Hematopoietic multipotent progenitor cell treated with erythropoietin and hydrocortisone succinate and interleukin-3 and kit ligand, for 4 days (in vitro differentiated cells): ENCODE data around the gene AFF3.
A peak's percentile ranks its signal among the peaks of the same experiment; 100 is the strongest.
"Not testable (repeated sequence)": the region's sequence is repeated elsewhere in the genome, so short reads cannot be mapped to it uniquely, and the experiment has no call there.

Experiments
- DNase-seq: peaks from one replicate; pipeline ENCODE4 v3.0.0-alpha.2; 2015

AFF3 gene

DNA sequence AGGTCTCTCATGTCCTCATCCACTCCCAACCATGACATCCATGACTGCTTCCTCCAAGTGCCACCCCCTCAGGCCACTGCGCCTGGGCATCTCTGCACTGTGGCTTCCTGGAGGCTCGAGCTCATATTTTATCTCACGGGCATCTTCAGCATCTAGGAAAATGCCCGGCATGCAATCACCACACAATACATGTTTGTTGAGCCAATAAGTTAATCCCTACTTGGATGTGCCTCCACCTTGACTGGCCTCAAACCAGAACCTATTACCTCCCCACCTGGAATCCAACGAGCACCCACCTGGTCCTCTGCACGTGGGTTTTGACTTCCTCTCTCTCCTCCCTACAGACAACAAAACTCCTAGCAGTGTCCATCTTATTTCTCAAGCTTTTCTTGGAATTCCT is 453.7 kb downstream of the AFF3 start:
- no peak for DNase-seq

DNA sequence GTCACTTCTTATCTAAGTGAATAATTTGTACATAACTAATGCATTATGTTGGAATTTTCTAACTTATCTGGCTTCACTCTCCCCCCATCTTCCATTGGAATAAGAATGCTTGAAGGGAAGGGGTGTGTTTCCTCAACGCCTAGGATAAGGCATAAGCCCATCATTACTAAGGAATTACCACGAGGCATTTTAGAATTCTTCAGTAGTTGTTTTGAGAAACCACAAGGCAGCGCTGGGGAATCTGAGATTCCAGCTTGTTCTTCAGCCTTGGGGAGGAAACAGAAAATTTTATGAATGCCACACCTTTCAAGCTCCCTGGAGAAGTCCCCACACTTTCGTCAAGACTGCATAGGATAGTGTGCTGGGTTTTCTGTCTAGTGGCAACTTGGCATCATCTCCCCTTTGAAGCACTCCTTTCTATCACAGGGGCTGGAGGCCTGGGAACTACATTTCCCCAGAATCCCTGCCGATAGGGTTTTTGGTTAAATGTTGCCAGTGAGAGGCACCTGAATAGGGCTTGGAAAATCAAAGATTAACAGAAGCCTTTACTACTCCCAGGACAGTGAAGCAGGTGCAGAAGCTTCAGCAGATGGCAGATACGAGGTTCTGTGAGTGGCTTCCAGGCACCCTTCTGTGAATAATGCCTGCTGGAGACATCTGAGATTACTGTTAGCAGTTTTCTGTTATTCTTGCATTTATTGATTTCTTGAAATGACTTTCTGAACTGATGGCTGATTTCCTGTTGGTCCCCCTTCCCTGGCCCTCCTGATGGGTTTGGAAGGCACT is 459.9 kb downstream of the AFF3 start:
- no peak for DNase-seq

DNA sequence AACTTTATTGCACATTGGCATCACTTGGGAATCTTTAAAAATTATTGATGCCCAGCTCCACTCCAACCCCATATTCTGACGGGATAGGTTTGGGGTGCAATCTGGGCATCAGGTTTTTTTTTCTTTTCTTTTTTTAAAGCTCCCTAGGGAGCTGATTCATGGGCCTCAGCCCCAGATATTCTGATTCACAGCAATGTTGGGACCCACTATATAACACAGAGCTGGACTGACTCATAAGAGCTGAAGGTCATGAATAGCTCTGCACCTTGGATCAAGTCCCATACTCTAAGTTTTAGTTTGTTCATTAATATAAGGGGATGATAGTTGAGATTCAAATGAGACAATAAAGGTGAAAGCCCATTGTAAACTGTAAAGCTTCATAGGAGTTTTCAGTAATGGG is 461.4 kb downstream of the AFF3 start:
- DNase-seq: no peak

DNA sequence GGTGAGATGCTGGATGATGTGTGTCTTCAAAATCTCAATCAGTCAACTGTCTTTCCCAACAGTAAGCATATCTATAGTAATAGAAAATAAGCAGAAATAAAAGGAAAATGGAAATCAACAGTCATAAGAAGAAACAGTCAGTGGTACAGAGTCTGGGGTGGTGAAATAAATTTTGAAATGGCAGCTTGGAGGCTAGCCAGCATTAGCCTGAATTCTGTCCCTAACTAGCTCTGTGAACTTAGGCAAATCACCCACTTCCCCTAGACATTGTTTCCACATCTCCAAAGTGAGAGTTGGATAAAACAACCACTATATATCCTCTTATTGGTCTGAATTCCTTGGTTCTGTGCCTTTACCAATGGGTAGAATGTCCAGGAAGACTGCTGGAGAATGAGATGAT is 462.9 kb downstream of the AFF3 start:
- peak; percentile 17 for DNase-seq

DNA sequence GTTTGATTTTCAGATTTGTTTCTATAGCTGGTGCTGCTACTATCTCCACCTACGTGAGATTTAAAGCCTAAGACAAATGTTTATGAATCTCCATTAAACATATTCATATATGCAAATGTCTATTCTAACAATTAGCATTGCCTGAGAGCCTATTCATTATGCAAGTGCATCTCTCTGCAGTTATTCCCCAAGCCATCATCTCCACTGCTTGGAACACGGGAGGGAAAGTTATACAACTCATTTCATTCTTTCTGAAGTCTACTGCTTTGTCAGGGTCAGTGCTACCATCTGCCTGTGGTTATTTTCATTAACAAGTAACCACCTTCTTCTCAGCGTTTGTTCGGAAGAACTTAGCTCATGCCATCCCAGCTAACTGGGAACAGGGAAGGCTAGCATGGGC is 463.8 kb downstream of the AFF3 start:
- DNase-seq: no peak

DNA sequence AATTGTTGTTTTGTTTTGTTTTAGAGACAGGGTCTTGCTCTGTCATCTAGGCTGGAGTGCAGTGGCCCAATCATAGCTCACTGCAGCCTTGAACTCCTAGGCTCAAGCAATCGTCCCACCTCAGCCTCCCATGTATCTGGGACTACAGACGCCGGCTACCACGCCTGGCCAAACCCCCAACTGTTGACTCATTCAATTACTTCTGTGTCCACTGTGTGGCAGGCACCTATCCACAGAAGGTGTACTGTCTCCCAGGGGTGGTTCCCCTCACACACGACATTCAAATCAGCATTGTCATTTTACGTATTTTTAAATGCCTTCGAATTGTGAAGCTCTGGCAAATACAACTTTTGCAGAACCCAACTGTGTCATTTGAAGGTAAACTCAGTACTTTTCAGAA is 464.6 kb downstream of the AFF3 start:
- no peak for DNase-seq

DNA sequence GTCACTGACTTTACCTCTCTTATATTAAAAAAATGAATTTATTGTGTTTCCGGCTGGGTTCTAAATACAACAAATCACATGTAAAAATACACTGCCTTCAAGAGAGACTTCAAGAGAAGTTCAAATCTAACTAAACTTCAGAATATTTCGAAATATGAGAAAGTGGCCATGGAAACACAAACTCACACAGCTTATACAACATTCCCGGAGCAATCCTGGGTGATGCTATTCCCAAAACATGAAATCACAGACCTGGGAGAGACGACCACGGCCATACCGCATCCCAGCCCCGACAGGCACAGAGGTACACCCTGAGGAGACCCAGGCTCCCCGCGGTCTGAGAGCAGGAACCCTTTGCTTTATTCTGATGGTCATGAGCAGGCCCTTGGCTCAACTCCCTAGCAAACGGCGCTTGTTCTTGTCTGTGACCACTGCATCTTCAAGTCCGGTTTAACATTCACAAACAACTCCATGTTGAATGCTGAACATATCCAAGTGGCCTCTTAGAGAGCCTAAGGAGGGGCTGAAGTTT is 467.2 kb downstream of the AFF3 start:
- no peak for DNase-seq

DNA sequence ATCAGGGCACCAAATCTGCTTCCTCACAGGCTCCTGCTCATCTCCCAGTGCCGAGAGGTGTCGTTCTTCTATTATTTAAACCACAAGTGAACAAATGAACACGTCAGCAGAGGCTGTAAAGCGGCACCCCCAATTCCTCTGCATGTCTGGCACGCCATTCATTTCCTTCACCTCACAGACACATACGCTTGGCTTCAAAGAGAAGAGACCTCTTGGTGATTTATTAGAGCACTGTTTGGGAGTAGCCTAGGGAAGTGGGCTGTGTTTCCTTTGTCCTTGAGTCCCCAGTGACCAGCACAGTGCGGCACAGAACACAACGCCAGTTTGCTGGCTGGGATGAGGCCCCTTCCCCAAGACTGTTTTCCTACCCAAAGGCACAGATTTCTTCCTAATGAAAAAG is 468.3 kb downstream of the AFF3 start:
- no peak for DNase-seq

DNA sequence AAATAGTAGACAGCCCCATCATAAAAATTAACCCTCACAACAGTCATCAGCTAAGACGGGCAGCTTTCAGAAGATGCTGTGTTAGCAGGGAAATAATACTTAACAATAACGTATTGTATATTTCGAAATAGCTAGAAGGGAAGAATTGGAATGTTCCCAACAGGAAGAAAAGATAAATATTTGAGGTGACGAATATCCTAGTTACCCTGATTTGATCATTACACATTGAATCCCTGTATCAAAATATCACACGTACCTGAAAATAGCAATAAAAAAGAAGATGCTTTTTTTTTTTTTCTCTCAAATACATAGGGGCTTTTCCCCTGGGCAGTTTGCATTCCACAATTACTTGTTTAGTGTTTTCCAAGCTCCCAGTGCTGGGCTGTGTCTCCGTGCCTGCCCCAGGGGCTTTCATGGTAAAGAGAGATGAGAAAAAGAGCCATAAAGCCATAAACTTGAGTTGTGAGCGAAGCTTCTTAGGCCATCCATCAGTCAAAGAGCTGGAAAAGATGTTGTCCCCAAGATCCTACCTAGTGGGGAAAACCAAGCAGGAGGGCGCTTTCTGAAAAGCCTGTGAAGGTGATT is 469.5 kb downstream of the AFF3 start:
- no peak for DNase-seq

DNA sequence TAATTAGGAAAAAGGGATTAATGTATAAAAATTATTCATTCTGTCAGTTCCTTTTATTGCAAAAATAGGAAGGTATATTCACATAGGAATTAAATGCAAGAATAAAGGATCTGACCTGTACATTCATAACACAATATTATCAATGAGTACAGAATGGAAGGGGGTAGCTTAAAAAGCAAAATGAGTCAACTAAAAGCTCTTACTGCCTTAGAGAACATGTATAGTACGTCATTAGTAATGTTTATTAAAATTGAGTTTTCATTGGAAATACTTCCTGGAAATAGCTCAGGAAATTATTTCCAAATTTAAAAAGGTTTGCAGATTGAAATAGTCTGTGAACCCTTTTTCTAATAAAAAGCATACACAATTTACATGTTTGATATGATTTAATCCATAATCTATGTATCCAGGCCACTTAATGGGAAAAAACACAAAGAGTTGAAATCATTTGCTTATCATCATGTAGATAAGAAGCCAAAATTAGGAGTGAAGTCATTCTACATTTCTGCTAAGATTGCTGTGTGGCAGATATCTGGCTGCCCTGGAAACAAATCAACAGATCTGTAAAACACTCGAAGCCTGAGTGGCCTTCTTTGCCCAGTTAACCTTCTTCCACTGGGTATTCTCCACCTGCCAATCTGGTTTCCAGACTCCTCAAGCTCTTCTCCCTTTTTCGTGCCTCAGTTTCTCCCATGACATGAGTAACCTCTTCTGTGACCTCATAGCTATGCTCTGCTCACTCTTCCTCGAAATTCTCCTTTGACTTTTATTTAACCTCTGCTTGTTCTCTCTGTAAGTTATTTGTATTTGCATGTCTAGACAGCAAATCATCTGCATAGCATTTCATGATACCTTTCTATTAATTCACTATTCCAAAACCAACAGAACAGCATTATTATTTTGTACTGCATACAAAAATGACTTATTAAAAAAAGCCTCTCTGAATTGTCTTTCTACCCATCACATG is 471.3 kb downstream of the AFF3 start:
- DNase-seq: no peak

DNA sequence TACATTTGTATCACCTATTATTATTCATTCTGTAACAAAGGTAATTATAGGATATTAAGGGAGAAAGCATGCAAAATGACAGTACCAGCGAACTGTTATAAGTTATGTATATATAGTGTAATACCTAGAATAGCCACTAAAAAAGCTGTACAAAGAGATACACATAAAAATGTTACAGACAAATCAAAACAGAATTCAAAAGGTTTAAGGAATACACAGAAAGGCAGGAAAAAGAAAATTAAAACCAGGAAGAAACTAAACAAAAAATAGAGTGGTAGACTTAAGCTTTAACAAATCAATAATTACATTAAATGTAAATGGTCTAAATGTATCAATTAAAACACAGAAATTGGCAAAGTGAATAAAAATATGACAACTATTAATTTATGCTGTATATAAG is 476.1 kb downstream of the AFF3 start:
- no peak for DNase-seq

DNA sequence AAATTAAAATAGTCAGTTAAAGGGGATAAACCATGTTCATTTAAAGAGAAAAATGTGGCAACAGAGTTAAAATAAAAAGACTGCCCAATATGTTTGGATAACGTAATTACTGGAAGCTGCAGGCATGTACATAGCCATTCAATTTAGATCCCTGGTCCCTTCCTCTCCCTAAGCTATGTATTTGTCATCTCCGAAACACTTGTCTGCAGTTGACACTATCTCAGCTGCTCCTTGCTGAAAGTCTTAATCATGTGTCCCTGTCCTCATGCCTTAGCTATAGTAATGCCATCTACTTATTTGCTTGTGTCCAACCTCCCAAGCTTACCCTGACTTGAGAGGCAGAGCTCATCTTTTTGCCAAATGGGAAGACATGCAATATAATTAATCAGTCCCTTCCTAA is 478.7 kb downstream of the AFF3 start:
- DNase-seq: no peak

DNA sequence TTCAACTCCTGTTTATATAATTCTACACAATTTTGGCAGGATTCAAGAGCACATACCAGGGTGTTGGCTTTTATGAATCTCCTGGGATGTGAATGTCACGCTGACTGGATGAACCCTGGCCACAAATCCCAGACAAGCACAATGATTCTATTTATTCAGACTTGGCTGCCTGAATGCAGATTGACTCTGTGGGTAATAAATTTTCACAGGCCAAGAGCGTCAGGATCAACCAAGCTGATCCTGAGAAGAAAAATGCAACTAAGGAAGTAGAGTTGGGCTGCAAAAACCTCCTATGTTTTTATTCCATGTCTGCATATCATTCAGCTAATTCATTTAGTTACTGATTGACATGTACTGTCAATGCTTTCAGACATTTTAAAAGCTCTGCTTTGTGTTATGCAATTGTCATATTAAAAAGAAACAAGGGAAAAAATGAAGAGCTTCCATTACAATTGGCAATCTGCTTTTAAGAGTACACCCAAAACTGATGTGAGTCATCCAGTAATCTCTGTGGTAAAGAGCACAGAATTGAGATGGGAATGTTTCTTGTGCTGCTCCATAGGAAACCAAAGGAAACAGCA is 479.5 kb downstream of the AFF3 start:
- no peak for DNase-seq

DNA sequence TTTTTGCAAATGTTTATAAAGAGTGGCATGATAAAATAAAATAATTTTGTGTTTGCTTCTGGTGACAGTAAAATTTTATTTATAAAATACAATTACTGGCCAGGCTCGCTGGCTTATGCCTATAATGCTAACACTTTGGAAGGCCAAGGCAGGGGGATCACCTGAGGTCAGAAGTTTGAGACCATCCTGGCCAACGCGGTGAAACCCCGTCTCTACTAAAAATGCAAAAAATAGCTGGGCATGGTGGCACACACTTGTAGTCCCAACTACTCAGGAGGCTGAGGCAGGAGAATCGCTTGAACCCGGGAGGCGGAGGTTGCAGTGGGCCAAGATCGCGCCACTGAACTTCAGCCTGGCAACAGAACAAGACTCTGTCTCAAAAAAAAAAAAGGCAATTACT is 480.6 kb downstream of the AFF3 start:
- DNase-seq: not testable (repeated sequence)

DNA sequence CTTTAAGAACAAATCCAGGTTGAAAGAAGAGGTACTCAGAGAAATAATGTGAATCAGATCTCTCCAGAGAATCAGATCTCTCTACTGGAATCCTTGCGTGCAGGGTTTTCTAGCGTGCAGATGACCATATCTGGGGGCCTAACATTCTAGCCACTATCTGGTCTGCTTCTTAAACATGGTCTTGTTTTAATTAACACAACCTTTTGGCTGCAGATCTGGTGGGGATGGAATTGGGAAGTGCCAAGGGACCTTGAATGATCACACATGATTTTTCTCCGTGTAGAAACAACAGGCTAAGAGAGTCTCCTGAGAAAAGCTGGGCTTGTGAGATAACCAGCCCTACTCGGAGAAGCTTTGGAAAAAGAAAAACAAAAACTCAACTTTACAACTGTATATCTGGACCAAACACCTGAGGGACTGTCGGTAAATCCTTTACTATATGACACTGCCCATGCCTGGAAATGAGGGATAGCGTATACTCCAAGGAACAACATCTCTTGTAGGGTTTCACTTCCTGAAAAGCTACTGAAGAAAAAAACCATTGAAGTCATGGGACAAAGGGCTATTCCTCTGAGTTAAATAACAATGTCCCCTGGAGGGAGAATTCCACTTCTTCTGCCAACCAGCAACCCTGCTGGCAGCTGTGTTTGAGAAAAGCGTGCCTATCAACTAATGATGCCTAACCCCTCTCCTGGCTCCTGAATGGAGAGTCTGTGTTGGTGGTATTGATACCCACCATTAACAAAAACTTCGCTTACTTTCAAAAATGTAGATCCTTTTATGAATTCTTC is 481.6 kb downstream of the AFF3 start:
- no peak for DNase-seq

DNA sequence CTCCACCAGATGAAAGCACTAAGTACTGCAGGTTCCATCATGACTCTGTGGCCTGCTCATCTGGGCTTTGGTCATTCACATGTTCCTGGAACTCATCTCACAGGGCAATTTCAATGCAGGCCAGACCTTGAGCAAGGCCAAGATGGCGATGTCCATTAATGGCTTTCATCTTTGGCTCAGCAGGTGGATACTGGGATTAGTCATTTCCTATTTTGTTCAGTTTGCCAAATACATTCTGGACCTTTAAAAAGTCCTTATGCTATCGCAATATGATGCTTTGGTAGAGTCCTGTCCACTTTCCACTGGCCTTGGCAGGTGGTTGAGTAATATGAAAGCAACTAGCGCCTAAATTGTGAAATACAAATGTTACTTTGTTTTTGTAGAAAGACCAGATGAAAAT is 482.5 kb downstream of the AFF3 start:
- DNase-seq: no peak

DNA sequence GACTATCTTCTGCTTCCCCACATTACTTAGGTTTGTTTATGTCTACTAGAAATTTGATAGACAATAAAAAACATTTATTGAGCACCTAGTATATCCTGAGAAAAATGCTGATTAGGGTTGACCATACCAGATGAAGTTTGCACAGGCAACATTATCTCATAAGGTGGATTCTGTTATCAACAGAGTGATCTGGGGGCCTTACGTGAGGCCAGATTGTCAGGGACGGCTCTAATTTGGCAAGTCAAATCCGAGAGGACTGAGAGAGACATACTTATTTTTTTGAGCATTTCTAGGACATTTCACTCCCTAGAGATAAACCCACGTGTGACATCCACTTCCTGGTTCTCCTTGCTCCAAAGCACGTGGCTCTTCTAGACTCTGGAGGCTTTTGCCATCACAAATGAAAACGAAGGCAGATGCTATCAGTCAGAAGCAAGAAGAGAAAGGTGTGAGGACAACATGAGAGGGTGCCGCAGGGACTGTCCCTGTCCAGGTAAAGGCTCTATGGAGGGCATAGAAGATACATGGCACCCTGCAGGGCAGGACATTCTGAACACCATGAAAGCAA is 484.6 kb downstream of the AFF3 start:
- no peak for DNase-seq

DNA sequence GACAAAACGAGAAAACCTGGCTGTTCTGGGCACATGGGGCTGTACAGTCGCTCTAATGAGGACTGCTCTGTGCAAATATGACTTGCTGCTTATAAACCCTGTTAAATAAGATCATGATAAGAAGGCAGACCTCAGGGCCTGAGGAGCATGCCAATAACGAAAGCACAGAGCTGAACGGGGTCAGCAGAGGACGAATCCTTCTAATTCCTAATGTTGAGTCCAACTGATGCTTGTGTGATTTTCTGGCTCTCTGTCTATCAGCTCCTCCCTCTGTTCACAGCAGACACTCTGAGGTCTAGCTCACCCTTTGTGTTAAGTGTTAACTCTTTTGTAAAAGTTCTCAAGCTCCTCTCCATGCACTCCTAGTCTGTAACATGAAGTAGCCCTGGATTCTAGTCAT is 485.4 kb downstream of the AFF3 start:
- no peak for DNase-seq

DNA sequence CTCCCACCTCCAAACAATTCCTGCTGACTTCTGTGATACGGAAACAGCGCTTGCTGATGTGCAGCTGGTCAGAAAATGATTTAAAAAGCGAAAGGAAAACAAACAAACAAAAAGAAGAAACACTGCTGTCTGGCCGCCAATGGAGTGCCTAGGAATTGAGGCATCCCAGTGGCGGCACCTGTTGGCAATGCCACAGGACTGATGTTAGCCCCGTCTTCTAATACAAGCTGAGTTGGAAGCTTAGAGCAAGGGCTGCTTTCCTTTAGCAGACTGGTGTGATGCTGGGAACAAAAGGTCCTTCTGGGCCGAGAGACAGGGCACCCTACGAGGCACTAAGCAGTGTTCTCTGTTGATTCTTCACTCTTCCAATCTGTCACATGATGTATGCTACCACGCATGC is 489.0 kb downstream of the AFF3 start:
- no peak for DNase-seq

DNA sequence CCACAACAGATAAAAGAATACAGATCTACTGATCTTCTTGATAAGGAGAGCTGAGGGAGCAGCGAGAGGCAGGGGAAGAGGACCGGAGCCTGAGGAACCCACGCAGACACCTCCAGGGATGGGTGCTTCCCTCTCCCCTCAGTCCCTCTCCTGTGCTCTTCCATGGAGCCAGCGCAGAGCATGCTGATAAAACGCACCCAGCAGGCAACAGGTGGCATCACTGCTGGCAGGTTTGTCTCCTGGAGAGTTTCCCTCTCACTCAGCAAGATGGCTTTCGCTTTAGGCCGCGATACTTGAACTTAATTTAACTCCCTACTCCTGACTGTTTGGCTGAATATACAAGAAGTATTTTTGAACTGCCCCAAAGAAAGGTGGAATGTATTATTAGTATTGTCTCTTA is 489.5 kb downstream of the AFF3 start:
- no peak for DNase-seq

DNA sequence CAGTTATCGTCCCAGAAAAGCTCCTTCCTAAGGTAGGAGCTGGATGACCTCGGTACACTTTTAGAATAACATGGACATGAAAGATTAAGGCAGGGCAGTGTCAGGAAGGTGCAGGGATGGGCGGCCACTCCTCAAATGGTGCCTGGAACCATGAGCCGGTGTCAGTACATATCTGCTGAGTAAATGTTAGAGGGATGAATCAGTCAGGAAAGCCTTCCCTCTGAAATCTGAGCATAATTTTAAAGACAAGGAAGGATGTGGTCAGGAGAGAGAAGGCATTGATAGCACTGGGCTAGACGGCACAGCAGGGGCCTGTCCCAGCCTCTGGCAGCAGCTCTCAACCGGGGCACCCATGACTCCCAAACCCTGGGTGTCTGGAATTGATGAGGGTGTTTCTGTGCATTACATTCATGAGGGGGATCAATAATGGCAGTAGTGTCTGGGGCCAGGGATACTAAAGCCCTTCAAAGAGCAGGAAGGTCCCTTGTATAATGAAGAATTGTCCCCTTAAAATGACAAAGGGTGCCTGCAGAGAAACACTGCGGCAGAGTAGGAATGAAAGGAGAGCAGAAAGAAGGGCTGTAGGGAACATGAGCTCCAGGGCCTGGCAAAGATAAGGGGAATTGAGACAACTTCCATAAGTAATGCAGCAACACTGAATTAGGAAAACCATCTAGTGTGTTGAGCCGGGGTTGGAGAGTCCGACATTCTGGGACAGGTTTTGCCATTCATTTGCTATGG is 490.3 kb downstream of the AFF3 start:
- DNase-seq: no peak
